HG02840 (cell line): ENCODE results near the gene GP9.
"Not testable (repeated sequence)": the region's sequence is repeated elsewhere in the genome, so short reads cannot be mapped to it uniquely, and the experiment has no call there.

Experiments
- ATAC-seq: cut with Tn5 transposase; IDR thresholded peaks from one replicate; pipeline ENCODE4 v1.9.1; 2021; ENCODE audit warnings: mild to moderate bottlenecking, moderate library complexity, moderate number of reproducible peaks; ENCODE audit not compliant: unreplicated experiment, low FRiP score

GP9 gene

DNA sequence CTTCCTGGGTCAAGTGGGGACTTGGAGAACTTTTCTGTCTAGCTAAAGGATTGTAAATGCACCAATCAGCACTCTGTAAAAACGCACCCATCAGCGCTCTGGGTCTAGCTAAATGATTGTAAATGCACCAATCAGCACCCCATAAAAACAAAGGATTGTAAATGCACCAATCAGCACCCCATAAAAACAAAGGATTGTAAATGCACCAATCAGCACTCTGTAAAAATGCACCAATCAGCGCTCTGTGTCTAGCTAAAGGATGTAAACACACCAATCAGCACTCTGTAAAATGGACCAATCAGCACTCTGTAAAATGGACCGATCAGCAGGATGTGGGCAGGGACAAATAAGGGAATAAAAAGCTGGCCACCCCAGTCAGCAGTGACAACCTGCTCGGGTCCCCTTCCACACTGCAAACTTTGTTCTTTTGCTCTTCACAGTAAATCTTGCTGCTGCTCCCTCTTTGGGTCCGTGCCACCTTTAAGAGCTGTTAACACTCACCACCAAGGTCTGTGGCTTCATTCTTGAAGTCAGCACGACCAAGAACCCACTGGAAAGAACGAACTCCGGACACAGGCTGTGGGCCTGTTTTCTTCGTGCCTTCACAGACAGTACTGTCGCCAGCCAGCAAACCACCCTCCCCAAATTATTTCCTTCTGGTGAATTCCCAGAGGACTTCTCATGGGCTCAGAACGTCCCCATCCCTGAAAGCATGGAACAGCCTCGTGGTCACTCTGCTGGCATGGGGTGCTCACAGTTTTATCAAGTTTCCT is 8.9 kb downstream of the GP9 start:
- not testable (repeated sequence) for ATAC-seq

DNA sequence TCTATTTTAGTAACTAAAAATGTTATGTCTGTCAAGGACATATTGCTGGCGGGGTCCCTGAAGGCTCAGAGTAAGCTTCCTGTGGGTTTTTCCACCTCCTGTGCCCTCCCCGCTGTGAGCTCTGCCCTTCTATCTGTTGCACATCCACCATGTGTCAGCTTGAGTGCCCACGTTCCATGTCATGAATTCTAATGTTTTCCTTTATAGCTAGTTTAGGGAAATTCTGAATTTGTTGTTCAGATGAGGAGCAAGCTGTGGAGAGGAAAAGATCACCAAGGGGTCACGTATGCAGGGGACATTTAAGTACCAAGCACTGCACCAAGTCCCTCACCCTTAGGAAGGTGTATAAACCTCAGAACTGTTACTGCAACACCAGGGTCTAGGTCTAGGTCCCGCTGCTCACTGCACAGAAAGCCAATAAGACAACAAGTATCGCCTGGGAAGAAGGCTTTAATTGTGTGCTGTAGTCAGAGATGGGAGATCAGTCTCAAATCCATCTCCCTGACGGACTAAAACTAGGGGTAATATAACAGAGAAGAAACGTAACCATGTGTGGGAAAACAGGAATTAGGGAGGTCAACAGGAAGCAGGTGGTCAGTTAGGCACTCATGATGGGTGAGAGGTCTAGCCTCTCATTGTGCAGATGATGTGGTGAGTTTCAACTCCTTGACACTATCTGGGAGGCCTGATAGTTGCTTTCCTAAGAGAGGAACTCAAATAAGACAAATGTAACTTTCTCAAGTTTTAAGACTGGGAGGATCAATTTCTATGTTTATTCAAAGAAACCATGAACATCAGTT is 9.7 kb downstream of the GP9 start:
- no peak for ATAC-seq

DNA sequence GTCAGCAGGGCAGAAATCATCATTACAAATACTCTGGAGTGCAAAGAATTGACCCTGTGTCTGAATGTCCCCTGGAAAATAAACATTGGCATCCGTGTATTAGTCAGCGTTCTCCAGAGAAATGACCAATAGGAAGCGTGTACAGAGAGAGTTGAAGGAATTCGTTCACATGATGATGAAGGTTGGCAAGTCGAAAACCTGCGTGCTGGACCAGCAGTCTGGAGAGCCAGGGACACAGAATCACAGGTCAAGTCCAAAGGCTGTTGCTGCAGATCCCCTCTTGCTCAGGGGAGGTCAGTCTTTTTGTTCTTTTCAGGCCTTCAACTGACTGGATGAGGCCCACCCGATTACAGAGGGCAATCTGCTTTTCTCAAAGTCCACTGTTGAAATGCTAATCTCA is 16.6 kb downstream of the GP9 start:
- no peak for ATAC-seq

DNA sequence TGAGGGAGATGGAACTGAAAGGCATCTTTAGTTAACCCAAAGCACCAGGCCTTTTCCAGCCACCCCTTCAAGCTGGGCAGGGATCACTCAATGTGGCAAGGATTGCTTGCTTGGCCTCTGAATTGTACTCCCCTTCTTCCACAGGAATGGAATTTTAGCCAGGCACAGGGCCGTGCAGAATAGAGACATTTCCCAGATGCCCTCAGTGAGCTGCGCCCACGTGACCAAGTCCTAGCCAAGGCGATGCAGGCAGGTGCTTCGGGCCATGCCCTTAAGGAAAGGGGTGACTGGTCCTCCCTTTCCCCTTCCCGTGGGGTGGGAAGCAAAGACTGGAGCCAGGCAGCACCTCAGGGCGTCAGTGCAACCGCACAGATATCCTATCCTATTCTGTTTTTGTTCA is 17.9 kb downstream of the GP9 start:
- ATAC-seq: no peak

DNA sequence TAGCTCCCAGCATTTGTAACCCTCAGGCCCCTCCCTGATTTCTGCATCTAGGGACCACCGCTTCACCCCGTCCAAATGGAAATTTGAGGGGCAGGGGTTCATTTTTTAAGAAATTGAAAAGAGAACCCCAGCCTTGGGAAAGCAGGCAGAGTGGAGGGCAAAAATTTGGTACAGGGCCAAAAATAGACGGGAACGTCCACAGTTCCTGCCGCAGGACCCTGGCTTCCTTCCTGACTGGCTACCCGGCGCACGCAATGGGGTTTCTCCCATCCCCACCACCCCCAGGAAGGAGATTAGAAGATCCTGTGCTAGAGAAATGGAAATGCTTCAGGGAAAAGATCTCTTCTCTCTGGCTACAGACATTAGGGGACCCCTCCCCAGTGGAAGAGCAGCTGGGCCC is 20.9 kb downstream of the GP9 start:
- no peak for ATAC-seq

DNA sequence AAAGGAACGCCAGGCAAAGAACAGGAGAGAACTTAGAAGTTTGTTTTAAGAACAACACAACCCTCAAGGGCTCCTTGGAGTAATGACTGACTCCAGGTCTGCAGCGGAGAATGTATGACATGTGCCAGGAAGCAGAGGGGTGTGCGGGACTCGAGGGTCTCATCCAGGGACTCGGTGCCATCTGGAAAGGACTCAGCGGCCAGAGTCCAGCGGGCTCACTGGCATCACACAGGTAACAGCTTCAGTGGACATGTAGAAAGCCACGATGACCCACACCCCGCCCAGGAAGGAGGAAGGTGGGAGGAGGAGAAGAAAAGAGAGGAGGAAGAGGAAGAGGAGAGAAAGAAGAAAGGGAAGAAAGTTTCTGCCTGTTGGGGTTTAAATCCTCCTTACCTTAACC is 21.4 kb downstream of the GP9 start:
- ATAC-seq: no peak

- ATAC-seq: no peak
Observed at GRCh38 chr3:129084501-129084900, 23.9 kb downstream of the GP9 start.

DNA sequence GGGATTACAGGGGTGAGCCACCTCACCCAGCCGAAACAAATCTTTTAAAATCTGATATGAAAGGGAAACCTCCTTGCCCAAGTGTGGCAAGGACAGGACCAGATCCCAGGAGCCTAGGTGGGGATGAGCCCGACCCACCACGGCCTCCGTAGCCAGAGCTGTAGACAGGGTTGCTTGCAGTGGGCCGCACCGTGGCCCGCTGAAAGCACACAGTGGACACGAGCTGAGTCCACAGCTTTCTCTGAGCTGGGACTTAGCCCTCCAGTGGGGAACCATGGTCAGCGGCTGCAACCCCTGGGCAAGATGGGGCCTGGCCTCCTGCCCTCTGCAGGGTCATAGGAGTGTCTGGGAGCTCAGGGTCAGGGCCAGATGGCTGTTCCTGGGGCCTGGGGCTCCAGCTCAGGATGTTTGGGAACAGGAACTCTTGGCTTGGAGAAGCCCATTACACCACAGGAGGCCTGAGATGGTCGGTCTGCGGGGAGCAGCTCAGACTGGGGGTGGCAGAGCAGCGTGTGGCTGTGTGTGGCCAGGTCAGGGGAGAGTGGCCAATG is 24.7 kb downstream of the GP9 start:
- no peak for ATAC-seq

DNA sequence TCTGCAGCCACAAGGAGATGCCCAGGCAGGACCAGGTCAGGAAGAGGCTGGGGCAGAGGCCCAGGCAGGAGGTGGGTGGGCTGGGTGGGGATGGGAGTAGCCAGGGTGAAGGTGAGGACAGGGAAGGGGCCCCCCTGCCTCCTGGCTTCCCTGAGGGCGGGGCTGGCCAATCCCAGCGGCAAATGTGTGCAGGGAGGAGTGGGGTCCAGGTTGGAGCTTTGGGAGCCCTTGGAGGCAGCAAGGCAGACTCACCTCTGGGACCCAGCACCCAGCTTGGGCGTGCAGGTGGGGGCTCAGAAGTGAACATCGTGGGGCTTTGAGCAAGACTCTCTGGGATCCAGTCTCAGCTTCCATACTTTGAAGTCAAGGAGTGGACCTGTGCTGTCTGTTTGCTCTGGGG is 25.2 kb downstream of the GP9 start:
- ATAC-seq: no peak

- ATAC-seq: no peak
Observed at GRCh38 chr3:129087138-129087702, 26.6 kb downstream of the GP9 start.

- ATAC-seq: not testable (repeated sequence)
Observed at GRCh38 chr3:129087904-129088303, 27.3 kb downstream of the GP9 start.

DNA sequence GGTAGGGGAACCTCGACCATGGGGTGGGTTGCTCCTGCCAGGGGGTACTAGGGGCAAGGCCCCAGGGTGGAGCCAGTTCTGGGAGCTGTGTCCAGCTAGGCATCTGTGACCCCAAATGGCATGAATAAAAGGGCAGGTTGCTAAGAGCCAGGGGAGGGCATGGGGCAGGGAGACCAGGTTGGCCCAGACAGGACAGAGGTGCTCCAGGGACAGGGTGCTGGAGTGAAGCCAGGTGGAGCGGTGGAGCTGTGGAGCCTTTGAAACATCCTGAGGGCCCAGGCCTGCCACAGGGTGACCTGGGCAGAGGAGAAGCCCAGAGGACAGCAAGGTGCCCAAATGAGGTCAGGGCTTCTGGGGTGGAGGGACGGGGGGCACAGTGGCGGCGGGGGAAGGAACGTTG is 27.7 kb downstream of the GP9 start:
- not testable (repeated sequence) for ATAC-seq

GRCh38 chr3:129095285-129095684 is 34.7 kb downstream of the GP9 start:
- no peak for ATAC-seq

- no peak for ATAC-seq
Observed at GRCh38 chr3:129100274-129100673, 39.7 kb downstream of the GP9 start.

GRCh38 chr3:129101370-129102138 is 41.0 kb downstream of the GP9 start:
- no peak for ATAC-seq

DNA sequence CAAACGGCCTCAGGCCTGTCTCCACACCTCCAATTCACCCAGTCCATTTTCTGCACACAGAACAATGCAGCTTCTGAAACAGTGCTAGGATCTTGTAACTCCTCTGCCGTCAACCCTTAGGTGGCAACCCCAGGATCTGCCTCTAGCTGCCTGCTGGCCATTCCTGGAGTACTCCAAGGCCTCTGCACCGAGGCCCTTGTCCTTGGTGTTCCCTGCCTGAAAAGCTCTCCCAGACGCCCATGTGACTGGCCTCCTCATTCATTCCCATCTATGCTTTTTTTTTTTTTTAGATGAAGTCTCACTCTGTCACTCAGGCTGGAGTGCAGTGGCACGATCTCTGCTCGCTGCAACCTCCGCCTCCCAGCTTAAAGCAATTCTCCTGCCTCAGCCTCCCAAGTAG is 42.7 kb downstream of the GP9 start:
- no peak for ATAC-seq

DNA sequence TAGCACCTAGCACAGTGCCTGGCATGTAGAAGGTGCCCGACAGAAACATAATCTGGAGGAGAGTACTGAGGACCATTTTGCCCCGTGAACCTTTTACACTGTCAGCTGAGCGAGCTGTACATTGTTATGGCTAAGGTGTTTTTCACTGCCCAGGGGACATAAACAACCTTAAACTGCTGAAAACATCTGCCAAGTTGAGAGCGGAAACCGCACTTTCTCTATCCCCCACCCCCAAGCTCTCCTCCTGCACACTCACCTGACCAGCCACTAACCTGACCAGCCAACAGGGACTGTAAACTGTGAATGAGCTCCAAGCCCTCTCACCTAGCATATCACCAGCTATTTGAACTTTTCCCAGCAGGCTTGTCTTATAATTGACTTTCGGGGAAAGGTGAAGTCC is 43.5 kb downstream of the GP9 start:
- no peak for ATAC-seq

DNA sequence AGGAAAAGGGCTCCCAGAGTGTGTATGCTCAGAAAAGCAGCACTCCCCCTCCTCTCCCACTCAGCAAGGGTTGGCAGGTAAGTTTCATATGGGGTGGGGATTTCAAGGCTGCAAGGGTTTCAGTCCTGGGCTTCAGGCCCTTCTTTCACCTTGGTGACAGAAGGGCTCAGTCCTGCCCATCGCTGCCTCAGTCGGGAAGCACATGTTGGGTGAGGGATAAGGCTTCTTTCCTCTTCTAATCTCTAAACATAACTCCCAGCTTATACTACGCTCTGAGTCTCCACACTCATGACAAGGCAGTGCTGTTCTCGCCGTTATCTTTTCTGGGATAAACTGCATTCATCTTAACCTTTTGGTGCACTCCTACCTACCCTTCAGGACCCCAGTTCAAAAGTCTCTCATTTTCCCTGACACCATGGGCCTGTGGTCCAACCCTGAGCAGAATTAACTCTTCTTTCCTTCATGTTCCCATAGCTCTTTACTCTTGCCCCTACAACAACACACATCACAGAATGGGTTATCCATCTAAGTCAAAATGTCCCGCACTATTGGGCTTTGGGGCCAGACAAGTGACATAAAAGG is 44.0 kb downstream of the GP9 start:
- no peak for ATAC-seq

- no peak for ATAC-seq
Observed at GRCh38 chr3:129105862-129106261, 45.3 kb downstream of the GP9 start.

GRCh38 chr3:129106320-129106719 is 45.7 kb downstream of the GP9 start:
- ATAC-seq: no peak
